PC-3 (cell line): ENCODE measurements around the gene ARID4A. TPM values are rescaled to one million over a fixed set of nuclear protein-coding genes. Genes with fewer than 3 reads are reported as not detected.
"Not testable (repeated sequence)": the region's sequence is repeated elsewhere in the genome, so short reads cannot be mapped to it uniquely, and the experiment has no call there.

Experiments
- ATAC-seq: fragments of 200-7000 bp; cut with Tn5 transposase; 2 replicates; pipeline ENCODE4 v1.9.1; 2020; ENCODE audit warnings: mild to moderate bottlenecking, moderate library complexity
- BruUV-seq: library from RNA; stranded (reverse); fragments of 400-500 nt; replicated peaks from 2 replicates; lab custom pipeline; 2021; lab: Mats Ljungman, UMichigan
- CTCF ChIA-PET: fragments of 300-600 bp; sonication (Branson Sonifier 250); formaldehyde crosslinking; loops from one replicate; lab custom pipeline; 2022; ENCODE audit warnings: antibody characterized with exemption; lab: Charles Lee
- POLR2A ChIA-PET: fragments of 300-600 bp; sonication (Branson Sonifier 250); formaldehyde crosslinking; loops from one replicate; lab custom pipeline; 2022; ENCODE audit warnings: antibody characterized with exemption; ENCODE audit not compliant: unreplicated experiment; lab: Charles Lee
- DNase-seq: peaks from one replicate; pipeline ENCODE4 v3.0.0-alpha.2; 2015
- H2AFZ ChIP-seq: fragments of 300-600 bp; sonication (generic); 2 replicates; pipeline ENCODE4 v1.6.0; 2016; ENCODE audit warnings: antibody characterized with exemption, low read length
- H3F3A ChIP-seq: fragments of 300-600 bp; sonication (generic); one replicate; pipeline ENCODE4 v1.6.0; 2017; ENCODE audit warnings: antibody characterized with exemption, low read length, control low read depth, mild to moderate bottlenecking; ENCODE audit not compliant: unreplicated experiment
- H3K27ac ChIP-seq: fragments of 300-600 bp; sonication (generic); 2 replicates; pipeline ENCODE4 v1.5.1; 2016; ENCODE audit warnings: mild to moderate bottlenecking, low read length
- H3K27me3 ChIP-seq: fragments of 300-600 bp; sonication (generic); 2 replicates; pipeline ENCODE4 v1.6.1; 2016; ENCODE audit warnings: low read length, mixed read lengths
- H3K36me3 ChIP-seq: fragments of 300-600 bp; sonication (generic); 2 replicates; pipeline ENCODE4 v1.6.1; 2016; ENCODE audit warnings: low read depth, mixed run types, low read length, mixed read lengths
- H3K4me1 ChIP-seq: fragments of 300-600 bp; sonication (generic); 2 replicates; pipeline ENCODE4 v1.5.1; 2016; ENCODE audit warnings: low read length; ENCODE audit not compliant: insufficient read depth
- H3K4me2 ChIP-seq: fragments of 300-600 bp; sonication (generic); 2 replicates; pipeline ENCODE4 v1.6.0; 2016; ENCODE audit warnings: low read length
- H3K4me3 ChIP-seq: fragments of 300-600 bp; sonication (generic); 2 replicates; pipeline ENCODE4 v1.5.1; 2016; ENCODE audit warnings: mild to moderate bottlenecking, low read length, mixed read lengths
- H3K79me2 ChIP-seq: fragments of 300-600 bp; sonication (generic); 2 replicates; pipeline ENCODE4 v1.6.1; 2017; ENCODE audit warnings: low read length, mixed read lengths
- H3K9ac ChIP-seq: fragments of 300-600 bp; sonication (generic); 2 replicates; pipeline ENCODE4 v1.6.0; 2016; ENCODE audit warnings: mild to moderate bottlenecking, low read length
- H3K9me2 ChIP-seq: fragments of 300-600 bp; sonication (generic); replicated peaks from 2 replicates; pipeline ENCODE4 v1.6.1; 2016; ENCODE audit warnings: mixed run types, low read length, mixed read lengths
- H3K9me3 ChIP-seq: fragments of 300-600 bp; sonication (generic); 2 replicates; pipeline ENCODE4 v1.6.1; 2016; ENCODE audit warnings: low read length, mixed read lengths
- H4K20me1 ChIP-seq: fragments of 300-600 bp; sonication (generic); 2 replicates; pipeline ENCODE4 v1.6.1; 2016; ENCODE audit warnings: low read length, mixed read lengths
- EZH2 ChIP-seq: fragments of 300-600 bp; sonication (generic); IDR thresholded peaks from one replicate; pipeline ENCODE4 v1.6.1; 2017; ENCODE audit warnings: antibody characterized with exemption, mild to moderate bottlenecking, low read length; ENCODE audit not compliant: unreplicated experiment
- EZH2phosphoT487 ChIP-seq: fragments of 300-600 bp; sonication (generic); IDR thresholded peaks from 2 replicates; pipeline ENCODE4 v1.6.1; 2018; ENCODE audit warnings: mild to moderate bottlenecking, antibody characterized with exemption, low read length, borderline replicate concordance
- intact Hi-C: fragments of 100-400 bp; cut with micrococcal nuclease; formaldehyde crosslinking; loops from 2 replicates; pipeline ENCODE4 v1.9.0; 2023
- total RNA-seq: library from RNA; depleted of rRNA; stranded (reverse); fragments of >200 nt; gene quantifications from 2 replicates; pipeline ENCODE4 v1.2.3, GENCODE V29; 2014
- TF ChIP-seq, protein P1 (sequence below): fragments of 300-600 bp; sonication (generic); conservative IDR thresholded peaks from 2 replicates; pipeline ENCODE4 v1.5.1; 2017; ENCODE audit warnings: antibody characterized with exemption, low read depth, mild to moderate bottlenecking, low read length

Gene ARID4A
- total RNA-seq, 1 experiment from 2014 or later = 7.3 TPM

GRCh38 chr14:58341152-58341748 is 42.9 kb downstream of the ARID4A start:
- H3F3A ChIP-seq = no peaks in the 10 kb centered on the region
- no peak overlapping the region for H2AFZ ChIP-seq
- DNase-seq (no peak), ATAC-seq (0 out of 2 replicates have a peak, but pooled peaks have one; percentile 13)
- no peaks in the 10 kb centered on the region for H3K27me3 ChIP-seq
- H3K4me1 ChIP-seq = no peaks in the 10 kb centered on the region
- H3K36me3 ChIP-seq = peaks cover 12% of the 10 kb centered on the region; the same call in 1 of the 2 replicates
- CTCF ChIA-PET = no interaction called here
- H4K20me1 ChIP-seq = no peaks in the 10 kb centered on the region
- intact Hi-C loops = no loop called here
- no peaks in the 10 kb centered on the region for H3K9me3 ChIP-seq
- H3K79me2 ChIP-seq = no peaks in the 10 kb centered on the region
- no peaks in the 10 kb centered on the region for H3K9me2 ChIP-seq
- no peak overlapping the region for H3K27ac ChIP-seq
- no peak overlapping the region for H3K4me2 ChIP-seq
- no peak for TF ChIP-seq EZH2
- TF ChIP-seq, protein P1, sequence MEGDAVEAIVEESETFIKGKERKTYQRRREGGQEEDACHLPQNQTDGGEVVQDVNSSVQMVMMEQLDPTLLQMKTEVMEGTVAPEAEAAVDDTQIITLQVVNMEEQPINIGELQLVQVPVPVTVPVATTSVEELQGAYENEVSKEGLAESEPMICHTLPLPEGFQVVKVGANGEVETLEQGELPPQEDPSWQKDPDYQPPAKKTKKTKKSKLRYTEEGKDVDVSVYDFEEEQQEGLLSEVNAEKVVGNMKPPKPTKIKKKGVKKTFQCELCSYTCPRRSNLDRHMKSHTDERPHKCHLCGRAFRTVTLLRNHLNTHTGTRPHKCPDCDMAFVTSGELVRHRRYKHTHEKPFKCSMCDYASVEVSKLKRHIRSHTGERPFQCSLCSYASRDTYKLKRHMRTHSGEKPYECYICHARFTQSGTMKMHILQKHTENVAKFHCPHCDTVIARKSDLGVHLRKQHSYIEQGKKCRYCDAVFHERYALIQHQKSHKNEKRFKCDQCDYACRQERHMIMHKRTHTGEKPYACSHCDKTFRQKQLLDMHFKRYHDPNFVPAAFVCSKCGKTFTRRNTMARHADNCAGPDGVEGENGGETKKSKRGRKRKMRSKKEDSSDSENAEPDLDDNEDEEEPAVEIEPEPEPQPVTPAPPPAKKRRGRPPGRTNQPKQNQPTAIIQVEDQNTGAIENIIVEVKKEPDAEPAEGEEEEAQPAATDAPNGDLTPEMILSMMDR = no peak
- TF ChIP-seq EZH2phosphoT487 = no peak
- H3K9ac ChIP-seq = no peak overlapping the region
- no TSS peak for BruUV-seq
- POLR2A ChIA-PET = no interaction called here
- H3K4me3 ChIP-seq = no peak overlapping the region

- H4K20me1 ChIP-seq, H2AFZ ChIP-seq, H3K27me3 ChIP-seq, H3K4me2 ChIP-seq, H3K79me2 ChIP-seq, DNase-seq, CTCF ChIA-PET, BruUV-seq, intact Hi-C loops, H3K4me1 ChIP-seq, H3K4me3 ChIP-seq, H3K9me2 ChIP-seq, H3K9me3 ChIP-seq, POLR2A ChIA-PET, ATAC-seq, H3K27ac ChIP-seq, H3K9ac ChIP-seq, H3F3A ChIP-seq: not testable (repeated sequence)
- peaks cover 24% of the 10 kb centered on the region; the same call in 1 of the 2 replicates for H3K36me3 ChIP-seq
These were observed 45.2 kb downstream of the ARID4A start for GRCh38 chr14:58343535-58343934.

GRCh38 chr14:58353516-58354299 is 55.4 kb downstream of the ARID4A start:
- Histone ChIP-seq H3K79me2 (no peaks in the 10 kb centered on the region), H3K4me2 (peak overlapping the region; percentile 67), H3K4me1 (peaks cover 7% of the 10 kb centered on the region; the same call in 1 of the 2 replicates), H3K27me3 (no peaks in the 10 kb centered on the region), H3K9me2 (no peaks in the 10 kb centered on the region), H3K36me3 (peaks cover 34% of the 10 kb centered on the region; the same call in 1 of the 2 replicates), H2AFZ (peak overlapping the region; percentile 7), H3F3A (no peaks in the 10 kb centered on the region), H3K9ac (no peak overlapping the region), H4K20me1 (no peaks in the 10 kb centered on the region), H3K9me3 (no peaks in the 10 kb centered on the region), H3K27ac (no peak overlapping the region), H3K4me3 (peak overlapping the region; percentile 40)
- ChIA-PET POLR2A (no interaction called here), CTCF (no interaction called here)
- DNase-seq (no peak), ATAC-seq (no peak)
- no TSS peak for BruUV-seq
- TF ChIP-seq, protein P1 = no peak
- no peak for TF ChIP-seq EZH2phosphoT487
- TF ChIP-seq EZH2 = no peak
- intact Hi-C loops = no loop called here
